Stimulated activated CD4-positive, alpha-beta T cell treated with anti-CD3 and anti-CD28 coated beads, Interleukin-1b, Interleukin-23, amount 100 ng/mL, for 48 hours (primary cell): ENCODE results near the gene KCTD21.

ENCODE experiments used
- DNase-seq: peaks from one replicate; pipeline ENCODE4 v3.0.0-alpha.2; 2020

KCTD21 gene

DNA sequence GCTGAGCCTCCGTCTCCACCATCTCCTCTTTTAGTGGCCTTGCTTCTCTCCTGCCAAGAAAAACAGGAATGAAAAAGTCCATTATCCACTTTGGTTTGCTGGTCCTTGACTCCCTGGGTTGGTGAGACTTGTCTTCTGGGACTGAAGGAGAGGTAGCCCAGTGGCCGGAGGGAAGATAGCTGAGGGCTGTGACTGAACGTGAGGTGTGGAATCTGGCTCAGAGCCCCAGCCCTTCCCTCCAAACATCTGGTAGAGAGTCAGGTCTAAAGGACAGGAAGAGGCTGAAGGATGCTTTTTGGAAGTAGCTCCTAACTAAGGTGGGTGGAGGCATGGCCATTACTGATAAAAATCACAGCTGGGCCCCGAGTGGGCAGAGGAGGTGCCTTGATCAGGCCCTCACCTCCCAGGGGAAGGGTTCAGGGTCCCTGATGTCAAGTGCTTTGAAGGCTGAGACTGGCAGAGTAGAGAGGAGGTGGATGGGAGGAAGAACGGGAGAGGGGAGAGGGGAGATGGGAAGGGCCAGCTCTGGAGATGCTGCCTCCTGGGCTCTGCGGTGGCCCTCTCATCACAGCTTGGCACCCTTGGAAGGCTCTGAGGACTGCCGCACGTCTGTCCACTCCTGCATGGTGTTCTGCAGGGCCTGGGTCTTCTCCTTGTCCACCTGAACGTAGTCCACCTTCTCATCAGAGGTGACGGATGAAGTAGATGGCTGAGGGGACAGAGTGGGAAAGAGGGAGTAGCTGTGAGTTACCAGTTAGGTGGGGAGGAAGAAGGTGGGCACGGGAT lies 30.5 kb upstream of the KCTD21 start:
- no peak for DNase-seq

DNA sequence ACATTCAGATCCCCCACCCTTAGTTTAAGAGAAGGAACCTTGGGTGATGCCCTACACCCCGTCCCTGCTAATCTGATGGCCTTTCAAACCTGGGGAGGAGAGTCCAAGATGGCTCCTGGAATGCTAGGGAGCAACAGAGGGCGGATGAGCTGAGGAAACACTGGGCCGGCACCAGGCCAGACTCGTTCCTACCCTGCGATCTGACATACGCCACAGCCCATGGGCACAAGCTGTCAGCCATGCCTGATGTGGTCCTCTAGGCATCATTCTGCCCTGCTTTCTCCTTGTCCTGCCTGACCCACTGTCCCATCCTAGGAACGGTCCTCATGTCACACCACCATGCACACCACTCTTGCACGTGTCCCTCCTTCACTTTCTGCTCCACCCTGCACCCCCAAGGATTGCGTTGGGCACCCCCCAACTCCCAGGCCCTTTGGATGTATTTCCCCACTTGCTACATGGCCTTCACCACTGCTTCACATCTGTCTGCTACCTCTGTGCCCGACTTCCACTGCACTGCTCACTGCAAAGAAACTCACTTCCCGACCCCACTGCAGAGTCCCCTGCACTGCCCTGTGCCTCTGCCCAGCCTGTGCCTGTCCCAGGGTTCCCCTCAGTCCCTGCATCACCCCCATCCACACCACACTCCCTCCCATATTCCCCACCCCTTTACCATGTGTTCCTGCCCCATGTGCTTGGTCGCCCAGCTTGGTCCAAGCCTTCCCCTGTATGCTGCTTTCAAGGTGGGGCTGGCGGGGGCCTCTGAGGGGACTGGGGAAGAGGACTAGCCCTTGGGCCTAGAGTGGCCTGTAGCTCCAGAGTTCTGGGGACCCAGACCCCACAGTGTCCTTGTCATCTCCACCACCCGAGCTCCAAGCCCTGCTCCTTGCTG lies 29.5 kb upstream of the KCTD21 start:
- no peak for DNase-seq

DNA sequence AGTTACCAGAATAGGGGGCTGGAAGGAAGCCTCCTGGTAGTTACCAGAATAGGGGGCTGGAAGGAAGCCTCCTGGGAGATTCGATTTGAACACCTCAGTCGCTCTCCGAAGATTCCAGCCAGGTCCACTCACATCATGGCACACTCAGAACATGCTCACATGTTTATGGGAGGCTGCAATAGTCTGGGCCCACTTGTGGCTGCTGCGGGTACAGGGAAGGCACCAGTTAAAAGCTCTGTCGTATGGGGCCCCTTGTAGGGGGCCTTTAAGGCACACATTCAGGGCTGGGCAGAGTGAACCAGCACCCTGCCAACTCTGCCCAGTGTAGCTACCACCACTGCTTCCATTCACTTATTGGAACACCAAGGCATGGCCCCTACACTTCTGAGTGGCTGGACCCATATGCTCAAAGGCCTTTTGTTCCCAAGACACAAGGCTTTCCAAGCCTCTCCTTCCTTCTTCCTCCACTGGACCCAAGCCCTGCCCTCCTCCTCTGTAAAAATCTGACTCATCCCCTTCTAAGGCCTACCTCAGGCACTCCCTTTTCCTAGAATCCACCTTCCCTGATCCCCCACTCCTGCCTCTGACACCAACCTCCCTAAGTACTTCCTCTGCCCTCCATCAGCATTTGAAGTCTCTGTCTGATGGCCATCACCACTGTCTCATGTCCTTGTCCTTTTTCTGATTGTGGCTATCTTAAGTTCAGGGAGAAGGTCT lies 28.3 kb upstream of the KCTD21 start:
- DNase-seq = no peak

DNA sequence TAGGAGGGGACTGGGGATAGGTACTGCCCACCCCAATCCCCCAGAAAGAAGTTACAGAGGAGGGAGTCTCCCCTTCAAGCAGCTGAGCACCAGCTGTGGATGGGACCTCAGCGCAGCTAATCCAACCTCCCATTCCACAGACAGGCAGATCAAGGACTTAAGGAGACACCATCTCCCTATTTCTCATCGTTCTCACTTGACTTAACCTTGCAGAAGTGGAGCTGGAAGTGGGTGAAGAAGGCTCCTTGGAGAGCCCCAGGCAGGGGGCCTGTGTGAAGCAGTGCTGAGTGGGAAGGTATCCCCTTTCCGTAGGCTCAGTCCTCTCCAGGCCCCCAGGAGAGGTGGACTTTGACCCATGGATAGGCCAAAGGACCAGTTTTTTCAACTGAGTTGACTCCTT lies 27.6 kb upstream of the KCTD21 start:
- DNase-seq = no peak

DNA sequence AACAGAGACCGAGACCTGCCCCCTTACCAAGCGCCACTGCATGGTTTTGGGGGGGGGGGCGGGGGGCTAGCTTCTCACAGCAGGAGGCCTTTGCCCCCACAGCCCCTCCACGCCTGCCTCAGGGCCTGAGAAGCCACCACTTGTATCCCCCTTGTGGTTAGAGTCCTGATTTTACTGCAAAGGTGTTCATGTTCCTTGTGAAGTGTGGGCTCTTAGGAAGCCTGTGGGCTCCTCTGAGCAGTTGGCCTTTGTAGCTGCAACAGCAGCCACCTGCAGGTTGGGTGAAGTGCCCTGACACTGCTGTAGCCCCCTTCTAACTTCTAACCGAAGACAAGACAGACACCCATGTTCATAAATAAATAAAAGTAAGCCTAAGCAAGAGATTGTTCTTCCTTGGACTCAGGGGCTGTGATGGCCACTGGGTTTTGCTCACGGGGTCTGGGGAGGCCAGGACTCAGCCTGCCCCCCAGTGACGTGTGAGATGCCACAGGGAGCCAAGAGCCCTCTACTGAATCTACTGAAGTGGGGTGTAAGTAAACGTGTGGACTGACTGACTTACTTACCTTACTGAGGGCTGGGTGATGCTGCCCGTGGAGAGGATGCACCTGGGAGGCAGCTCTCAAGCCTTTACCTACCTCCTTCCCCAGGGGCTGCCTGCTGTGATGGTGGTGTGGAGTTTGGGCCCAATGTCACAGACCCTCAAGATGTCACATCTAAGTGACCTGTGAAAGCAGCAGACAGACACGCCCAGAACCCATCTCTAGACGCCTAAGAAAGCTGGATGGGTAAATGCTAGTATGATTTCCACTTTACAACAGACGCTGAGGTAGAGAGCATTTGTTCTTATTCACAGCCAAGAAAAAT lies 26.1 kb upstream of the KCTD21 start:
- no peak for DNase-seq

DNA sequence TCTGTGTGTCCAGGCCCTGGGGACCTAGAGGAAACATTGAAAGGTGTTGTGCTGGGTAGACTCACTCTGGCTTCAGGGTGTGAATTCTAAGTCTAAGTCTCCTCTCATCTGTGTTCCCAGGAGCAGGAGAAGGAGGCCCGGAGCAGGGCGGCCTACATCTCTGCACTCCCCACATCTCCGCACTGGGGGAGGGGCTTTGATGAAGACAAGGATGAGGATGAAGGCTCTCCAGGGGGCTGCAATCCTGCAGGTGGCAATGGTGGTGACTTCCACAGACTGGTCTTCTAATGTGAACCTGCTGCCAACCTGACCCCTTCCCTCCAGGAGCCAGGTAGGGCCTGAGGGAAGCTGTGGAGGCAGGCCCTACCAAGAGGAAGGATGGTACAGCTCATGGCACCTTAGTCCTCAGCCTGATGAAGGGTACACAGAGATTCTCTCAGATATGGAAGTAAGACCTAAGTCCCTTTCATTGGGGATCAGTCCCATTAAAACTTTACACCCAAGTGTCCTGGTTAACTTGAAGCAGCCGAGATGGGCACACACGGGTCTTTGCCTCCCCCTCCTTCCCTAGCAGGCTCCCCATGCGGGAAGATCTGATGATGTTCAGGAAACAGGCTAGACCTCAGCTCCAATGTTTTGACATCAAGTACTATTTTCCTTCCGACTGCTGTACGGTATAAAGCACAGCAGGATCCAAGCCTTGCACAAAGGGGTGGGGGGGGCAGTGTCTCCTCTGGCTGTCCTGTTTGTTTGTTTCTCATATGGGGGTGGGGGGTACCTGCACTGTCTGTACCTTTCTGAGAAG lies 25.3 kb upstream of the KCTD21 start:
- DNase-seq = no peak

DNA sequence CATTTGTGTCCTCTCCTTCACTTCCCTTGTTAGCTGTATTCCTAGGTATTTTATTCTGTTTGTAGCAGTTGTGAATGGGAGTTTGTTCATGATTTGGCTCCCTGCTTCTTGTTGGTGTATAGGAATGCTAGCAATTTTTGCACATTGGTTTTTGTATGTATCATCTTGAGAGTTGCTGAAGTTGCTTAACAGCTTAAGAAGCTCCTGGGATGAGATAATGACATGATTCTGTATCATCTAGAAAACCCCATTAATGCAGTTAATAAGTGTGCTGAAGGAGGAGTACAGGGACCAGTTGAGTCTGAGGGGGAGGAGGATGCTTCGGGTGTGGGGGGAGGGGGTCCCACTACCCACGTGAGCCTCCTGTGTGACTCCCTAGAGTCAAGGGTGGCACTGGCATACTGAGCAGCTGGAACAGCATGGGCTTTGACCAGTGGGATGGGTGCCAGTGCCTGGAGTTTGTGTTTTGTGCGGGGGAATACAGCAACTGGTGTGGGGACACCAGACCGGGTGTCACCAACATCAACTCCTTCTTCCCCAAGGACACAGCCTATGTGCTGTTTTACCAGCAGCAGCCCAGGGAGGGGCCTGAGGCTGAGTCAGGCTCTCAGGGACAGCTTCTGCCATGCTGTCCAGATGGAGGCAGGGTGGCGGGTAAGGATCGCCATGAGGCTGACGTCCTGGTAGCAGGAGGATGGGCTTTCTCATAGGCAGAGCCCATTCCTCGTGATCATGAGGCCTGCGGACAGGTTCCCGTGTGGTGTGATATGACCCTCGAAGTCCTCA lies 24.4 kb upstream of the KCTD21 start:
- DNase-seq = no peak

DNA sequence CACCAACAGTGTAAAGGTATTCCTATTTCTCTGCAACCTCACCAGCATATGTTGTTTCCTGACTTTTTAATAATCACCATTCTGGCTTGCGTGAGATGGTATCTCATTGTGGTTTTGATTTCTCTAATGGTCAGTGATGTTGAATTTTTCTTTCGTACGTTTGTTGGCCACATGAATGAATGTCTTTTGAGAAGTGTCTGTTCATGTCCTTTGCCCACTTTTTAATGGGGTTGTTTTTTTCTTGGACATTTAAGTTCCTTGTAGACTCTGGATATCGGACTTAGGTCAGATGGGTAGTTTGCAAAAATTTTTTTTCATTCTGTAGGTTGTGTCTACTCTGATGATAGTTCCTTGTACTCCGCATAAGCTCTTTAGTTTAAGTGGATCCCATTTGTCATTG lies 23.1 kb upstream of the KCTD21 start:
- no peak for DNase-seq

DNA sequence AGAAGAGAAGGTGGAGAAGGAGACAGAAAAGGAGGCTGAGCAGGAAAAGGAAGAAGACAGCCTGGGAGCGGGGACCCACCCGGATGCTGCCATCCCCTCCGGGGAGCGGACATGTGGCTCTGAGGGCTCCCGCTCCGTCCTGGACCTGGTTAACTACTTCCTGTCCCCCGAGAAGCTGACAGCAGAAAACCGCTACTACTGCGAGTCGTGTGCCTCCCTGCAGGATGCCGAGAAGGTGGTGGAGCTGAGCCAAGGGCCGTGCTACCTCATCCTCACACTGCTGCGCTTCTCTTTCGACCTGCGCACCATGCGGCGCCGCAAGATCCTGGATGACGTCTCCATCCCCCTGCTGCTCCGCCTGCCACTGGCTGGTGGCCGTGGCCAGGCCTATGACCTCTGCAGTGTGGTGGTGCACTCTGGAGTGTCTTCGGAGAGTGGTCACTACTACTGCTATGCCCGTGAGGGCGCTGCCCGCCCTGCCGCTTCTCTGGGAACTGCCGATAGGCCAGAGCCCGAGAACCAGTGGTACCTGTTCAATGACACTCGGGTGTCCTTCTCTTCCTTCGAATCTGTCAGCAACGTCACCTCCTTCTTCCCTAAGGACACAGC lies 21.7 kb upstream of the KCTD21 start:
- no peak for DNase-seq

DNA sequence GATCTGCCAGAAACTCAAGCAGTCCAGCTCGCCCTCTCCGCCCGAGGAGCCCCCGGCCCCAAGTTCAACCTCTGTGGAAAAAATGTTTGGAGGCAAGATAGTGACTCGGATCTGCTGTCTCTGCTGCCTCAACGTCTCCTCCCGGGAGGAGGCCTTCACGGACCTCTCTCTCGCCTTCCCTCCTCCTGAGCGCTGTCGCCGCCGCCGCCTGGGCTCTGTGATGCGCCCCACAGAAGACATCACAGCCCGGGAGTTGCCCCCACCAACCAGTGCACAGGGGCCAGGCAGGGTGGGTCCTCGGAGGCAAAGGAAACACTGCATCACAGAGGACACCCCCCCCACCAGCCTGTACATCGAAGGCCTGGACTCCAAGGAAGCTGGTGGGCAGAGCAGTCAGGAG lies 21.1 kb upstream of the KCTD21 start:
- DNase-seq = no peak

DNA sequence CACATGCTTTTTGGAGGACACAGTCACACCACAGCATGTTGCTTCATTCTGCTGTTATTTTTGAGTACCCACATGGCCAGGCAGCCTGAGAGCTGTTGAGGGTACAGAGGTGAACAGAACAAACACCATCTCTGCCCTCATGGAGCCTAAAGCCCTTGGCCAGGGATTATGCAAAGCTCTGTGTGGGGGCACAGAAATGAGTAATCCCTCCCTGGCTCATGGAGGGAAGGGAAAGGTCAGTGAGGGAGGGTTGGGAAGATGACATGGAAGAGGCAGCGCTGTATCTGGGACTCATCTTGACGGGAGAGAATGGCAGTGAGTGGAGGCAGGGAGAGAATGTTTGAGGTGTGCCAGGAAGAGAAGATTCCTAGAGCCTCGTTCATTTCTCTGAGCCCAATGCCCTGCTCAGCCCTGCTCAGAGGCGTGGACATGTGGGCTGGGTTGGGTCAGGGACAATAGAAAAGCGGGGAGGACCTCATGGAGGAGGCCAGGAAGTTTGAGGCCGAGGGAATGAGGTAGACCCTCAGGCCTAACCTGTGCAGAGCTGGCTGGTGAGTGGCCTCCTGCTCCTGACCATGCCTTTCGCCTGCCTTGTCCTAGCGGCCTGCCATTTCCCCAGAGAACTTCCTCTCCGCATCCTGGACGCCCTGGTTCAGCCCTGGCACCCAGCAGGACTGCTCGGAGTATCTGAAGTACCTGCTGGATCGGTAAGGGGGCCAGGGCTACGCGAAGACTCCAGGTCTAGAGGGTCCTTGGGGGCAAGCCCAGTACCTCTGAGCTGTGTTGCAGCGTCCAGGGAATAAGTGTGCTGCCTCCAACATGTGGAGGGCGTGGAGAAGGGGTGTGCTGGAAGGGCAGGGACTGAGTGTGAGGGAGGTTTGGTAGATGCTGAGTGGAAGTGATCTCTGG lies 20.1 kb upstream of the KCTD21 start:
- DNase-seq = no peak

DNA sequence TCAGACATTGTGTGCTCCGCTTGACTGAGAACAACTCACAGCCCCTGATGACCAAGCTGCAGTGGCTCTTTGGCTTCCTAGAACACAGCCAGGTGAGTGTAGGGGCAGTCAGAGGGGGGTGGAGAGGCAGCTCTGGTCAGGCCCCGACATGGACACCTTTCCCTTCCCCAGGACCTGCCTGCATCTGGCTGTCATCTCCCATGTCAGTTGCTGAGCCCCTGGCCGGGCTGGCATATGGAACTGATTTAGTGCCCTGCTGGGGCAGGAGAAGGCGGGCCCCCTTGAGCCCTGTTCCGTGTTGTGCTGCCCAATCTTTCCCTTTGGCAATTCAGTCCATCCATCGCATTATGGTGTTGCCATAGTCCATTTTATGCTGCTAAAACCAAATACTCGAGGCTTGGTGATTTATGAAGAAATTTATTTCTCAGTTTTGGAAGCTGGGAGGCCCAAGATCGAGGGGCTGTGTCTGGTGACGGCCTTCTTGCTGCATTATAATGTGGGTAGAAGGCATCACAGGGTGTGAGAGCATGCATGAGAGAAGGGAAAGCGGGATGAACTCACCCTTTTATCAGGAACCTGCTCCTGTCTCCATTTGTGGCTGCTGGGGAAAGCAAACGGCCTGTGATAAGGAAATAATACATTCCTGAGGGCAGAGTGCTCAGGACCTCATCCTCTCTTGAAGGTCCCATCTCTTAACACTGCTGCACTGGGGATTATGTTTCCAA lies 19.3 kb upstream of the KCTD21 start:
- no peak for DNase-seq

DNA sequence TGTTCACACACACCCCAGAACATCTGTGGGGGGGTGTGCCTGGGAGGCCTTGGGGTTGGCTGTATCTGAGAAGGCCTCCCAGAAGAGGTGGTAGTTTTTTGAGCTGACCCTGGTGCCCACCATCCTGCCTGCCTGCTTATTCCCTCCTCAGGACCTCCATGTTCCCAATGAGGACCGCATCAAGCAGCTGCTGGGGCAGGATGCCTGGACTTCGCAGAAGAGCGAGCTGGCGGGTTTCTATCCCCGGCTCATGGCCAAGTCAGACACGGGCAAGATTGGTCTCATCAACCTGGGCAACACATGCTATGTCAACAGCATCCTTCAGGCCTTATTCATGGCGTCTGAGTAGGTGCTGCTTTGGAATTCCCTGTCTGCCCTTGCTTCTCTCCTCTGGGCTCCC lies 17.3 kb upstream of the KCTD21 start:
- no peak for DNase-seq

DNA sequence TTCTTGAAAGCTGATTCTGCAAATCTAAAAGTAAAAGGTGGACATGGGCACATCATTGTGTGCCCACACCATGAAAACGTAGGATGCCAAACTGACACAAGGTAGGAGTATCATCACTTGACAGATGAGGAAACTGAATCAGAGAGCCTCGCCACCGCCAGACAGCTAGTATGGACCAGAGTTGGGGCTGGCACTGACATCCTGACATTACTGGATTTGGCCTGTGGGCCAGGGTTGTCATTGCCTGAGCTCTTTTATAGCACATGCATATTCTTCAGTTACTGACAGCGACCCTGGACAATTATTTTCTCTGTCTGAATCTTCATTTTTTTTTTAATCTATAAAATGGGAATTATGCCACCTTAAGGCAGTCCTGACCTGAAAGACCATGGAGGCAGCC lies 16.8 kb upstream of the KCTD21 start:
- no peak for DNase-seq

DNA sequence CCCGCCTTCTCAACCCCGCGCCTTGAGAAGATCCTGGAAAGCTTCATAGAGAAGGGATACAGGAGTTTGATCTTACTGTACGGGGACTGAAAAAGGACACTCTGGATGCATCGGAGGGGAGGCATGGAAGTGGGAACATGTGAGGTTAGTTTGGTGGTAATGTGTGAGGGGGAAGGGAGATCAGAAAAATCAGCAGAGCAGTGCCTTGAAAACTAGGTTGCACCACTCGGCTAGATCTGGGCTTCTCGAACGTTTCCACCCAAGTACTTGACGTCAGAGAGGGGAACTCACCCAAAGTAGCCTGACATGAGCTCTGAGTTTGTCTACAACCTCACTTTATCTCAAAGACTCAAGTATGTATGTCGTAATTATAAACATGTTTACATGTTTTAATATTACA lies 14.8 kb upstream of the KCTD21 start:
- no peak for DNase-seq

DNA sequence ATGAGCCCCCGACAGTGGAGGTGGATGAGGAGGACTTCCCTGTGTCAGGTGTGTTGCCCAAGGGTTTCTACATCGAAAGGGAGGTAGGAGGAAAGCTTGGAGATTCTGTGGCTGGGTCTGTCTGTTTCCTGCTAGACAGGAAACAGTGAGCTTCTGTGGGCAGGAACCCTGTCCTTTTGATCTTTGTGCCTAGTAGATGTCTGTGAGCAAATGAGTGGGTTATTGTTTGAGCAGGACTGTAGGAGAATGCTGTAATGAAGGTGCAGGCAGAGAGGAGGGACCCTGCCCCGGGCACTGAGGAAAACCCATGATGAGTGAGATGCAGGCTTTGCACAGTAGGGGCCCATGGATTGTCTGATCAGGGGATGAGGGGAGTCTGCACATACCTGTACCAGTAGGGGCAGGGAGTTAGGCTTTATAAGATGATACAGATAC lies 14.3 kb upstream of the KCTD21 start:
- peak; percentile 34 for DNase-seq

DNA sequence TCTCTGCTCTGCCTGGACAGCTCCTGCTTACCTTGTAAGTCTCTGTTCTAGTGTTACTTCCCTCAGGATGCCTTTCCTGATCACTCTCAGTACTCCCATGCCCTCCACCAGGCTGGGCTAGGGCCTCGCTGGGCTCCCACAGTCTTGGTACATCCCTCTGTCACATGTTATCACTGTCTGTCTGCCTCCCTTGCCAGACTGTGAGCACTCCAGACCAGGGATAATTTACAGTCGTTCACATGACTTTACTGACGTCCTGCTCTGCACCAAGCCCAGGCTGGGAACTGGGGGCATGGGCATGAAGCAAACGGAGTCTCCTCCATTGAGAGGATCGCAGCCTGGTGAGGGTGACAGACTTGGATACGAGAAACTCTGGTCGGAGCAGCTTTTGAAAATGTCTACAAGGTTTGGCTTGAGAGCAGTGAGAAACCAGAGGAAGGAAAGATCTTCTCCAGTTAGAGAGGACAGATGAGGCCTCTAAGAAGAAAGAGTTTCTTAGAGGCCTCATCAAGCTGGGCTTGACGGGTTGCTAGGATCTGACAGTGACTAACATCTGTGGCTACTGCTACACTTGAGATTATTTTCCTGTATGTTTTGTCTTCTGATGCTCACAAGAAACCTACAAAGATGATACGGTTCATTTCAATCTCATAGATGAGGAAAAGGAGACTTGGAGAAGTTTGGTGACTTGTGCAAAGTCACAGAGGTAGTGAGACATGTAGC lies 12.8 kb upstream of the KCTD21 start:
- DNase-seq = no peak

DNA sequence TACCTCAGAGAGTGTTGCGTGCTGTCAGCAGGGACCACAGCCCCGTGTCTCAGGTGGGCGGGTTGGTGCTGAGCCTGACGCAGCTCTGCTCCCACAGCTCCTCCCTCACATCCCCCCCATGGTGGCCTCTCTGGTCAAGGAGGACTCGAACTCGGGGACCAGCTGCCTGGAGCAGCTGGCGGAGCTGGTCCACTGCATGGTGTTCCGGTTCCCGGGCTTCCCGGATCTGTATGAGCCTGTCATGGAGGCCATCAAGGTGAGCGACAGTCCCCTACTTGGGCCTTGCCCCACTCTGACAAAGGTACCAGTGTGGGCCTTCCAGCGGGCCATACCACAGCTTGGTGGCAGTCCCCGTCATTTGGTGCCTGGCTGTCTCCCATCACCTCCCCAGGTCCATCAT lies 12.1 kb upstream of the KCTD21 start:
- DNase-seq = no peak
